Measurements from ENCODE around the gene OOSP4A. TPM values are rescaled to one million over a fixed set of nuclear protein-coding genes. Genes with fewer than 3 reads are reported as not detected.

OOSP4A gene
- not detected in 2 replicates for total RNA-seq

GRCh38 chr11:59963733-59964132, at the start of gene OOSP4A:
Gene OOSP4A, plus strand, starts transcription at chr11:59964033. Its CDS starts 0 bp downstream, at chr11:59964033.

DNA sequence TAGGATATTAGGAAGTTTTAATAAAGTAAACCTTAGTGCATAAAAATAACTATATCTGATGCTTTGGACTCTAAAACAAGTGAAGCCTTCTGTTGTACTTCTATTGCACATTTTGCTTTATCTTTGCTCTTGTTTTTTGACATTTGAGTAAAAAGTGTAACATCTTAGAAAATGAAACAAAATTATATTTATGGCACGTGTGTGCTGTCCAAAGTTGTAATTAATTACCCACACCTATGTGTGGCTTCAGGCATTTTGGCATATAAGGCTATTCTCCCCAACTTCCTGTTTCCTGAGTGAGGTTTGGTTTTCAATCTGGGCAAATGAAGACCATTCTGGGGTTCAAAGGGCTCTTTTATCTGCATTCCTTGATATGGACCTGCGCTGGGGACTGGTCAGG, 25.7 kb upstream of the OOSP4A start, which contains the start of gene OOSP1:
TSS of gene OOSP1 (plus strand) at position 301 of the 400 bp plus-strand sequence. CDS start at position 324, 23 bp downstream.

DNA sequence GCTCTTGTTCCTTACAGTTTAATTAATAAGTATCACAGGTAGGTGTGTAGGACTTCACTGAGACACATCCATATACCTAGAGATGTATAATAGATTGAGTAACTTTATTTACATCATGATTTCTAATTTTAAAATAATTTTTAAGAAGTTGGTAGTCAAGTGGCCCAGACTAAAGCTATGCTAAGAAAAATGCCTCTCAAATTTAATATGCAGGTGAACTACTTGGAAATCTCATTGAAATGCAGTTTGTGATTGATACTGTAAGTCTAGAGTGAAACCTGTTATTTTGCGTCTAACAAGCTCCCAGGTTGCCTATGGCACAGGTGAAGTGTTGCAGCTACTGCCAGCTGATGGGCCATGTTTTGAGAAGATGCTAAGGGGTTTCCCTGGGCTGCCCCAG, 53.0 kb downstream of the OOSP4A start, which contains the start of gene OOSP4B:
TSS of gene OOSP4B (plus strand) at position 301 of the 400 bp plus-strand sequence.

Other genes starting within 250 kb of the OOSP4A start
- 51.6 and 56.4 TPM in 2 replicates for gene STX3, start 208.7 kb upstream of the OOSP4A start, total RNA-seq
- gene MRPL16, start 153.3 kb upstream of the OOSP4A start, total RNA-seq, result 70.8 and 88.6 TPM in 2 replicates
- gene CBLIF, start 118.5 kb upstream of the OOSP4A start, total RNA-seq, result not detected in 2 replicates
- gene TCN1, start 97.5 kb upstream of the OOSP4A start, total RNA-seq, result 0.32 TPM in 1 of 2 replicates, not detected in the other
- gene OOSP3, start 85.3 kb upstream of the OOSP4A start, total RNA-seq, result not detected in 2 replicates
- not detected in 2 replicates for gene OOSP1, start 25.6 kb upstream of the OOSP4A start, total RNA-seq
- not detected in 2 replicates for gene OOSP4B, start 53.1 kb downstream of the OOSP4A start, total RNA-seq
- not detected in 2 replicates for gene OOSP2, start 76.4 kb downstream of the OOSP4A start, total RNA-seq
- gene MS4A3, start 92.6 kb downstream of the OOSP4A start, total RNA-seq, result not detected in 2 replicates
- not detected in 2 replicates for gene MS4A2, start 124.6 kb downstream of the OOSP4A start, total RNA-seq
- gene MS4A6A, start 219.1 kb downstream of the OOSP4A start, total RNA-seq, result 5.8 and 21.8 TPM in 2 replicates

All from epithelial cell of umbilical artery (primary cell).